OCI-LY3 (cell line): ENCODE data around the gene ZBED2.

Experiments
- H2AFZ ChIP-seq: fragments of 200-600, 300-600 bp; shearing (Covaris generic); 2 replicates; pipeline ENCODE4 v1.6.0; 2014; ENCODE audit warnings: antibody characterized with exemption, low read depth, low read length
- H3K27ac ChIP-seq: fragments of 200-600, 300-600 bp; sonication (generic); 2 replicates; pipeline ENCODE4 v1.5.1; 2014; ENCODE audit warnings: mild to moderate bottlenecking, low read length, moderate library complexity, mixed read lengths
- H3K27me3 ChIP-seq: fragments of 200-600, 300-600 bp; sonication (generic); 2 replicates; pipeline ENCODE4 v1.6.1; 2014; ENCODE audit warnings: low read depth, low read length, mixed read lengths
- H3K36me3 ChIP-seq: fragments of 200-600, 300-600 bp; sonication (generic); replicated peaks from 2 replicates; pipeline ENCODE3; 2014; ENCODE audit warnings: low read depth, low read length, mixed read lengths
- H3K4me1 ChIP-seq: fragments of 300-600, 200-600 bp; sonication (generic); 2 replicates; pipeline ENCODE4 v1.6.1; 2014; ENCODE audit warnings: low read length, mixed read lengths
- H3K4me2 ChIP-seq: fragments of 200-600, 300-600 bp; sonication (generic); 2 replicates; pipeline ENCODE4 v1.6.1; 2014; ENCODE audit warnings: low read length, mixed read lengths
- H3K4me3 ChIP-seq: fragments of 300-600, 200-600 bp; sonication (generic); 2 replicates; pipeline ENCODE4 v1.5.1; 2014; ENCODE audit warnings: antibody characterized with exemption, mild to moderate bottlenecking, low read length, moderate library complexity
- H3K79me2 ChIP-seq: fragments of 300-600, 200-600 bp; shearing (Covaris generic); 2 replicates; pipeline ENCODE4 v1.6.1; 2014; ENCODE audit warnings: mild to moderate bottlenecking, low read length, mixed read lengths
- H3K9ac ChIP-seq: fragments of 300-600, 200-600 bp; shearing (Covaris generic); 2 replicates; pipeline ENCODE4 v1.6.0; 2014; ENCODE audit warnings: mild to moderate bottlenecking, low read length, moderate library complexity
- H3K9me3 ChIP-seq: fragments of 200-600, 300-600 bp; shearing (Covaris generic); 2 replicates; pipeline ENCODE4 v1.6.1; 2014; ENCODE audit warnings: low read length, mixed read lengths; ENCODE audit not compliant: insufficient read depth
- H4K20me1 ChIP-seq: fragments of 200-600, 300-600 bp; sonication (generic); 2 replicates; pipeline ENCODE4 v1.6.1; 2016; ENCODE audit warnings: low read length, mixed read lengths; ENCODE audit not compliant: insufficient read depth
- EZH2phosphoT487 ChIP-seq: fragments of 200-600 bp; shearing (Covaris generic); IDR thresholded peaks from 2 replicates; pipeline ENCODE4 v1.6.1; 2018; ENCODE audit warnings: antibody characterized with exemption, mixed run types, low read depth
- TF ChIP-seq, protein P1 (sequence below): fragments of 200-600, 300-600 bp; sonication (generic); IDR thresholded peaks from 2 replicates; pipeline ENCODE4 v1.5.1; 2014; ENCODE audit warnings: antibody characterized with exemption, low read length, low read depth

ZBED2 gene

DNA sequence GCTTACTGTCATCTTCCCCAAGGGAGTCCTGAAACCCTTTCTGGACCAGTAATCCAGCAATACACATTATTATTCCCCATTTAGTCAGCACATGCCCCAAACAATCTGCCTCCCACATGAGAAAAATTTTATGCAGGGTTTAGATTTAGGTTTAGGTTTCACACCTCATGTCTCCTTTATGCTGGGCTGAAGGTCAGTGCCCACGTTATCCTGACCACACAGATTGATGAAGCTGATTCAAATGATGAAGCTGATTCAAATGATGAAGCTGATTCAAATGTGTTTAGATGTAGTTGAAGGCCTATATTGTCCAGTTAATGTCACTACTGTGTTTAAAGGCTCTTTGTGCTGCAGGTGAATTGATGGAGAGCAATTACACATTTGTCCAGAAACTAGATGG lies 18.1 kb upstream of the ZBED2 start:
- no peaks in the 10 kb centered on the region for H3K36me3 ChIP-seq
- no peaks in the 10 kb centered on the region for H3K79me2 ChIP-seq
- TF ChIP-seq, protein P1, sequence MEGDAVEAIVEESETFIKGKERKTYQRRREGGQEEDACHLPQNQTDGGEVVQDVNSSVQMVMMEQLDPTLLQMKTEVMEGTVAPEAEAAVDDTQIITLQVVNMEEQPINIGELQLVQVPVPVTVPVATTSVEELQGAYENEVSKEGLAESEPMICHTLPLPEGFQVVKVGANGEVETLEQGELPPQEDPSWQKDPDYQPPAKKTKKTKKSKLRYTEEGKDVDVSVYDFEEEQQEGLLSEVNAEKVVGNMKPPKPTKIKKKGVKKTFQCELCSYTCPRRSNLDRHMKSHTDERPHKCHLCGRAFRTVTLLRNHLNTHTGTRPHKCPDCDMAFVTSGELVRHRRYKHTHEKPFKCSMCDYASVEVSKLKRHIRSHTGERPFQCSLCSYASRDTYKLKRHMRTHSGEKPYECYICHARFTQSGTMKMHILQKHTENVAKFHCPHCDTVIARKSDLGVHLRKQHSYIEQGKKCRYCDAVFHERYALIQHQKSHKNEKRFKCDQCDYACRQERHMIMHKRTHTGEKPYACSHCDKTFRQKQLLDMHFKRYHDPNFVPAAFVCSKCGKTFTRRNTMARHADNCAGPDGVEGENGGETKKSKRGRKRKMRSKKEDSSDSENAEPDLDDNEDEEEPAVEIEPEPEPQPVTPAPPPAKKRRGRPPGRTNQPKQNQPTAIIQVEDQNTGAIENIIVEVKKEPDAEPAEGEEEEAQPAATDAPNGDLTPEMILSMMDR, result no peak
- TF ChIP-seq EZH2phosphoT487, result no peak
- H4K20me1 ChIP-seq, result no peaks in the 10 kb centered on the region
- no peak overlapping the region for H3K4me3 ChIP-seq
- H3K27me3 ChIP-seq, result peaks cover 8% of the 10 kb centered on the region
- H3K9me3 ChIP-seq, result no peaks in the 10 kb centered on the region
- H3K4me1 ChIP-seq, result peaks cover 19% of the 10 kb centered on the region
- H3K9ac ChIP-seq, result no peak overlapping the region
- H3K4me2 ChIP-seq, result no peak overlapping the region
- H3K27ac ChIP-seq, result no peak overlapping the region
- no peak overlapping the region for H2AFZ ChIP-seq

DNA sequence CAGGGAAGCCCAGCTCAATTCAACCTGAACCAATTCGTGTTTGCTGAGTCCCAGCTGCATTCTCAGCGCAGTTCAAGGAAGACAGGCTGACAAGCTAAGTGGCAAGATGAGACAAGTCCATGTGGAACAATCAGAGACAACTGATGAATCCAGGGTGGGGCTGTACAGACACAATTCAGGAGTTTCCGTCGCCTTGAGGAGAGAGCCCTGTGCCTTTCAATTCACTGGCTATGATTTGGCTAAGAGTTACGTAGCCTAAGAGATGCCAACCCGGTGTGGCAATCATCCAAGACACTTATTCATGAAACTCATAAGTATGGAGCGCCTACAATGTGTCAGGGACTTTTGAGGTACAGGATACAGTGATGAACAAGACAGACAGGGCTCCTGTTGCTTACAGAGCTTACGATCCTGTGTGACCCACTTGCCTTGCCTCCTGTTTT lies 15.5 kb upstream of the ZBED2 start:
- Histone ChIP-seq H2AFZ (no peak overlapping the region), H3K36me3 (no peaks in the 10 kb centered on the region), H3K9ac (no peak overlapping the region), H3K9me3 (no peaks in the 10 kb centered on the region), H3K27ac (no peak overlapping the region), H4K20me1 (no peaks in the 10 kb centered on the region), H3K4me2 (peak overlapping the region; percentile 51), H3K4me1 (peaks cover 14% of the 10 kb centered on the region), H3K79me2 (no peaks in the 10 kb centered on the region), H3K27me3 (peaks cover 8% of the 10 kb centered on the region), H3K4me3 (peak overlapping the region; percentile 34)
- TF ChIP-seq EZH2phosphoT487, result no peak
- TF ChIP-seq, protein P1, result no peak

DNA sequence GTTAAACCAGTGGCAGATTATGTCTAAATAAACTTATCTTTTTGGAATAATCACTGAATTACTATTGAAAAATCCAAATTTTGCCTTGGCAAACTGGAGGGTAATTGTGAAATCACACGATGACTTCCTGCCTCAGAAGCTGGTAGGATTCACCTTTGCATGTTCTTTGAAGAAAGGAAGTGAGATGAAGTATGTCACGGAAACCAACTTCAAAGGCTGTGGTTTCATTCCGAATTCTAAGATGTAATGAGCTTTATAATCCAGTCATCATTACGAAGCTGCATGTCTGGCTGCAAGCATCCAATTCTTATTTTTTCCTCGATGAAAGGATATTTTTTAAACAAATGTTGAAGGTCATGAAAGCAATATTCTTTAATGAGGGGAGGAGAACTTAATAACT lies 15.0 kb upstream of the ZBED2 start:
- H3K9me3 ChIP-seq, result no peaks in the 10 kb centered on the region

DNA sequence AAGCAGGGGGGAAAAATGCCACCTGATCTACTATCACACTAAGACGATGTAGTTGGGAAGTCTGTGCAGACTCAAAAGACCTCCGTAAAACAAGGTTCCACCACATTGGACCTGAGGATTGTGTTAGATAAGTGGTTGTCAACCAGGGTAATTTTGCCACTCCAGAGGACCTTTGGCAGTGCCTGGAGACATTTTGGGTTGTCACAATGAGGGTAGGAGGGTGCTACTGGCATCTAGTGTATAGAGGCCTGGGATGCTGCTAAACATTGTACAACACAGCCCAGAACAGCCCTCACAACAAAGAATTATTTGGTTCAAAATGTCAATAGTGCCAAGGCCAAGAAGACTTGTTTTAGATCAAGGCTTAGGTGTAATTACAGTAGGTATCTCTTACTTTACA lies 14.6 kb upstream of the ZBED2 start:
- Histone ChIP-seq H4K20me1 (no peaks in the 10 kb centered on the region), H3K4me1 (peaks cover 13% of the 10 kb centered on the region), H3K36me3 (no peaks in the 10 kb centered on the region), H3K9me3 (no peaks in the 10 kb centered on the region), H3K4me2 (peak overlapping the region; percentile 51), H3K9ac (no peak overlapping the region), H3K27ac (no peak overlapping the region), H2AFZ (no peak overlapping the region), H3K27me3 (peaks cover 8% of the 10 kb centered on the region), H3K79me2 (no peaks in the 10 kb centered on the region), H3K4me3 (no peak overlapping the region)
- TF ChIP-seq EZH2phosphoT487, result no peak
- TF ChIP-seq, protein P1, result no peak

More for the DNA sequence above, 15.0 kb upstream of the ZBED2 start:
- no peak overlapping the region for H3K27ac ChIP-seq
- no peaks in the 10 kb centered on the region for H3K79me2 ChIP-seq
- no peak overlapping the region for H2AFZ ChIP-seq
- TF ChIP-seq EZH2phosphoT487, result no peak
- TF ChIP-seq, protein P1, result no peak
- no peaks in the 10 kb centered on the region for H3K36me3 ChIP-seq
- H3K9ac ChIP-seq, result no peak overlapping the region
- peak overlapping the region; percentile 34 for H3K4me3 ChIP-seq
- H3K27me3 ChIP-seq, result peaks cover 8% of the 10 kb centered on the region
- peak overlapping the region; percentile 51 for H3K4me2 ChIP-seq
- no peaks in the 10 kb centered on the region for H4K20me1 ChIP-seq
- H3K4me1 ChIP-seq, result peaks cover 13% of the 10 kb centered on the region
